Liver (tissue), 9 donors: ENCODE data around the gene POU3F3. TPM values are rescaled to one million over a fixed set of nuclear protein-coding genes. Genes with fewer than 3 reads are reported as not detected.

Experiments used
- DNase-seq: peaks from one replicate; pipeline ENCODE4 v3.0.0-alpha.2; 2017; ENCODE audit warnings: low spot score
- H3K27ac ChIP-seq, 2 donors: one replicate each; pipeline ENCODE4 v1.7.0; 2013; ENCODE audit warnings: inconsistent platforms in 2 of 2, low read length in 2 of 2, control low read depth in 1 of 2, low read depth in 1 of 2, mild to moderate bottlenecking in 1 of 2
- H3K27me3 ChIP-seq, 4 donors: one replicate each; pipeline versions ENCODE4 v1.6.1 to v1.7.0; 2013; ENCODE audit warnings: low read length in 3 of 4, inconsistent platforms in 1 of 4, mild to moderate bottlenecking in 1 of 4, moderate library complexity in 1 of 4; ENCODE audit not compliant: control insufficient read depth in 4 of 4, insufficient read depth in 4 of 4
- H3K36me3 ChIP-seq, 4 donors: one replicate each; pipeline versions ENCODE4 v1.6.1 to v1.7.0; 2013; ENCODE audit warnings: low read length in 3 of 4, mild to moderate bottlenecking in 3 of 4, low read depth in 1 of 4, moderate library complexity in 1 of 4; ENCODE audit not compliant: control insufficient read depth in 4 of 4, insufficient read depth in 3 of 4
- H3K4me1 ChIP-seq, 4 donors: one replicate each; pipeline versions ENCODE4 v1.6.1 to v1.7.0; 2013; ENCODE audit warnings: low read length in 3 of 4, mild to moderate bottlenecking in 3 of 4, moderate library complexity in 1 of 4; ENCODE audit not compliant: control insufficient read depth in 4 of 4, insufficient read depth in 4 of 4
- H3K4me3 ChIP-seq, 3 donors: one replicate each; pipeline versions ENCODE4 v1.6.1 to v1.7.0; 2013; ENCODE audit warnings: low read length in 3 of 3, control low read depth in 1 of 3, low read depth in 1 of 3, mild to moderate bottlenecking in 1 of 3
- H3K9ac ChIP-seq, 2 donors: one replicate each; pipeline ENCODE4 v1.7.0; 2013; ENCODE audit warnings: low read length in 2 of 2, mild to moderate bottlenecking in 2 of 2, moderate library complexity in 2 of 2, control low read depth in 1 of 2, low read depth in 1 of 2
- H3K9me3 ChIP-seq, 4 donors: one replicate each; pipeline versions ENCODE4 v1.6.1 to v1.7.0; 2013; ENCODE audit warnings: low read length in 3 of 4; ENCODE audit not compliant: control insufficient read depth in 4 of 4
- CTCF ChIP-seq: fragments of 150-350 bp; IDR thresholded peaks from 2 replicates; pipeline ENCODE4 v1.5.1; 2017; ENCODE audit warnings: improper control_type of control experiment, low read depth, low read length; ENCODE audit not compliant: missing input control
- EGR1 ChIP-seq, 2 donors: IDR thresholded peaks; 2 replicates each; pipeline ENCODE4 v1.6.1; 2016 to 2018; ENCODE audit warnings: antibody characterized with exemption in 2 of 2, low read depth in 2 of 2
- FOXA1 ChIP-seq: IDR thresholded peaks from 2 replicates; pipeline ENCODE4 v1.6.1; 2016; ENCODE audit warnings: antibody characterized with exemption
- FOXA2 ChIP-seq: IDR thresholded peaks from 2 replicates; pipeline ENCODE4 v1.6.1; 2016; ENCODE audit warnings: antibody characterized with exemption
- GABPA ChIP-seq, 2 donors: IDR thresholded peaks in 1 of 2; conservative IDR thresholded peaks in 1 of 2; 2 replicates each; pipeline ENCODE4 v1.6.1; 2016; ENCODE audit warnings: antibody characterized with exemption in 2 of 2, mild to moderate bottlenecking in 1 of 2, moderate library complexity in 1 of 2
- HNF4A ChIP-seq, 2 donors: conservative IDR thresholded peaks; 2 replicates each; pipeline ENCODE4 v1.6.1; 2016; ENCODE audit warnings: antibody characterized with exemption in 2 of 2, mild to moderate bottlenecking in 2 of 2
- HNF4G ChIP-seq: IDR thresholded peaks from 2 replicates; pipeline ENCODE4 v1.6.1; 2016; ENCODE audit warnings: antibody characterized with exemption
- JUND ChIP-seq, 2 donors: IDR thresholded peaks; 2 replicates each; pipeline ENCODE4 v1.6.1; 2016; ENCODE audit warnings: antibody characterized with exemption in 2 of 2
- MAX ChIP-seq: IDR thresholded peaks from 2 replicates; pipeline ENCODE4 v1.6.1; 2016; ENCODE audit warnings: antibody characterized with exemption
- NR2F2 ChIP-seq: IDR thresholded peaks from 2 replicates; pipeline ENCODE4 v1.6.1; 2016; ENCODE audit warnings: antibody characterized with exemption
- RAD21 ChIP-seq, 2 donors: IDR thresholded peaks; 2 replicates each; pipeline ENCODE4 v1.6.1; 2016; ENCODE audit warnings: antibody characterized with exemption in 2 of 2, mild to moderate bottlenecking in 2 of 2
- RXRA ChIP-seq, 2 donors: IDR thresholded peaks; 2 replicates each; pipeline ENCODE4 v1.6.1; 2017 to 2018; ENCODE audit warnings: antibody characterized with exemption in 2 of 2, mild to moderate bottlenecking in 1 of 2
- SP1 ChIP-seq: IDR thresholded peaks from 2 replicates; pipeline ENCODE4 v1.6.1; 2018; ENCODE audit warnings: antibody characterized with exemption, mild to moderate bottlenecking
- TAF1 ChIP-seq: conservative IDR thresholded peaks from 2 replicates; pipeline ENCODE4 v1.6.1; 2016; ENCODE audit warnings: antibody characterized with exemption, mild to moderate bottlenecking
- YY1 ChIP-seq: IDR thresholded peaks from 2 replicates; pipeline ENCODE4 v1.6.1; 2016; ENCODE audit warnings: antibody characterized with exemption, mild to moderate bottlenecking
- WGBS: extraction: QIAGEN DNeasy Blood & Tissue Kit; methylation state at CpG from one replicate; pipeline ENCODE4 v1.1.7; 2013; 5-methylcytosine and 5-hydroxymethylcytosine counted together
- polyA plus RNA-seq, 2 donors: library from polyadenylated mRNA; stranded (reverse) in 1 of 2; unstranded in 1 of 2; fragments of 200-250 nt in 1 of 2; fragments of >200 nt in 1 of 2; fragmentation: Nextera tagmentation in 1 of 2; extraction: Ambion mirVana in 1 of 2; gene quantifications; one replicate each; pipeline versions ENCODE4 v1.2.1 to v1.2.3, GENCODE V29; 2013 to 2015
- total RNA-seq, 2 donors: library from RNA; depleted of rRNA; stranded (reverse); fragments of >200 nt; gene quantifications; one replicate each; pipeline ENCODE4 v1.2.3, GENCODE V29; 2014
- TF ChIP-seq, protein P1 (sequence below): IDR thresholded peaks from 2 replicates; pipeline ENCODE4 v1.6.1; 2016; ENCODE audit warnings: antibody characterized with exemption, mild to moderate bottlenecking
- TF ChIP-seq, protein P2 (sequence below): IDR thresholded peaks from 2 replicates; pipeline ENCODE4 v1.6.1; 2016; ENCODE audit warnings: antibody characterized with exemption
- TF ChIP-seq, protein P3 (sequence below): IDR thresholded peaks from 2 replicates; pipeline ENCODE4 v1.6.1; 2016; ENCODE audit warnings: antibody characterized with exemption
- donor health status: healthy.
- donor health status: healthy.
- donor health status: healthy.
- donor health status: healthy.
- donor health status: healthy.

Gene POU3F3
- total and polyA plus RNA-seq, 4 donors, result not detected

GRCh38 chr2:104860451-104860790, 6.5 kb downstream of the POU3F3 start:
- Histone ChIP-seq H3K27me3 (peaks cover 2 to 38% (median 30%) of the 10 kb centered on the region in 4 donors), H3K27ac (no peak overlapping the region), H3K4me1 (peaks cover 7 to 20% (median 14%) of the 10 kb centered on the region in 4 donors), H3K9me3 (peaks cover 0 to 3% (median 0%) of the 10 kb centered on the region in 4 donors), H3K9ac (no peak overlapping the region), H3K36me3 (no peaks in the 10 kb centered on the region), H3K4me3 (no peak overlapping the region)
- no peak for TF ChIP-seq TAF1
- TF ChIP-seq HNF4A (conservative IDR thresholded peaks at IDR 0.05), result no peak
- TF ChIP-seq FOXA2, result no peak
- no peak for TF ChIP-seq RXRA (IDR thresholded peaks at IDR 0.05)
- TF ChIP-seq RAD21 (IDR thresholded peaks at IDR 0.05), result no peak
- DNase-seq, result no peak
- 43% methylated on average over 4 of the region's 4 CpGs for WGBS

- H3K4me3 ChIP-seq, result no peak overlapping the region
- TF ChIP-seq FOXA1 (no peak), NR2F2 (no peak), CTCF (no peak), YY1 (no peak), FOXA2 (no peak), RAD21 (IDR thresholded peaks at IDR 0.05) (no peak), HNF4A (conservative IDR thresholded peaks at IDR 0.05) (no peak), EGR1 (IDR thresholded peaks at IDR 0.05; ENCODE audit: low read depth in 2 of 2) (no peak), TAF1 (no peak), GABPA (IDR thresholded peaks at IDR 0.05 in 1 of 2, conservative IDR thresholded peaks at IDR 0.05 in 1 of 2) (no peak), MAX (no peak), SP1 (no peak), RXRA (IDR thresholded peaks at IDR 0.05) (no peak), HNF4G (no peak), JUND (IDR thresholded peaks at IDR 0.05) (no peak)
- TF ChIP-seq, protein P1, sequence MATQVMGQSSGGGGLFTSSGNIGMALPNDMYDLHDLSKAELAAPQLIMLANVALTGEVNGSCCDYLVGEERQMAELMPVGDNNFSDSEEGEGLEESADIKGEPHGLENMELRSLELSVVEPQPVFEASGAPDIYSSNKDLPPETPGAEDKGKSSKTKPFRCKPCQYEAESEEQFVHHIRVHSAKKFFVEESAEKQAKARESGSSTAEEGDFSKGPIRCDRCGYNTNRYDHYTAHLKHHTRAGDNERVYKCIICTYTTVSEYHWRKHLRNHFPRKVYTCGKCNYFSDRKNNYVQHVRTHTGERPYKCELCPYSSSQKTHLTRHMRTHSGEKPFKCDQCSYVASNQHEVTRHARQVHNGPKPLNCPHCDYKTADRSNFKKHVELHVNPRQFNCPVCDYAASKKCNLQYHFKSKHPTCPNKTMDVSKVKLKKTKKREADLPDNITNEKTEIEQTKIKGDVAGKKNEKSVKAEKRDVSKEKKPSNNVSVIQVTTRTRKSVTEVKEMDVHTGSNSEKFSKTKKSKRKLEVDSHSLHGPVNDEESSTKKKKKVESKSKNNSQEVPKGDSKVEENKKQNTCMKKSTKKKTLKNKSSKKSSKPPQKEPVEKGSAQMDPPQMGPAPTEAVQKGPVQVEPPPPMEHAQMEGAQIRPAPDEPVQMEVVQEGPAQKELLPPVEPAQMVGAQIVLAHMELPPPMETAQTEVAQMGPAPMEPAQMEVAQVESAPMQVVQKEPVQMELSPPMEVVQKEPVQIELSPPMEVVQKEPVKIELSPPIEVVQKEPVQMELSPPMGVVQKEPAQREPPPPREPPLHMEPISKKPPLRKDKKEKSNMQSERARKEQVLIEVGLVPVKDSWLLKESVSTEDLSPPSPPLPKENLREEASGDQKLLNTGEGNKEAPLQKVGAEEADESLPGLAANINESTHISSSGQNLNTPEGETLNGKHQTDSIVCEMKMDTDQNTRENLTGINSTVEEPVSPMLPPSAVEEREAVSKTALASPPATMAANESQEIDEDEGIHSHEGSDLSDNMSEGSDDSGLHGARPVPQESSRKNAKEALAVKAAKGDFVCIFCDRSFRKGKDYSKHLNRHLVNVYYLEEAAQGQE, result no peak
- TF ChIP-seq, protein P2, sequence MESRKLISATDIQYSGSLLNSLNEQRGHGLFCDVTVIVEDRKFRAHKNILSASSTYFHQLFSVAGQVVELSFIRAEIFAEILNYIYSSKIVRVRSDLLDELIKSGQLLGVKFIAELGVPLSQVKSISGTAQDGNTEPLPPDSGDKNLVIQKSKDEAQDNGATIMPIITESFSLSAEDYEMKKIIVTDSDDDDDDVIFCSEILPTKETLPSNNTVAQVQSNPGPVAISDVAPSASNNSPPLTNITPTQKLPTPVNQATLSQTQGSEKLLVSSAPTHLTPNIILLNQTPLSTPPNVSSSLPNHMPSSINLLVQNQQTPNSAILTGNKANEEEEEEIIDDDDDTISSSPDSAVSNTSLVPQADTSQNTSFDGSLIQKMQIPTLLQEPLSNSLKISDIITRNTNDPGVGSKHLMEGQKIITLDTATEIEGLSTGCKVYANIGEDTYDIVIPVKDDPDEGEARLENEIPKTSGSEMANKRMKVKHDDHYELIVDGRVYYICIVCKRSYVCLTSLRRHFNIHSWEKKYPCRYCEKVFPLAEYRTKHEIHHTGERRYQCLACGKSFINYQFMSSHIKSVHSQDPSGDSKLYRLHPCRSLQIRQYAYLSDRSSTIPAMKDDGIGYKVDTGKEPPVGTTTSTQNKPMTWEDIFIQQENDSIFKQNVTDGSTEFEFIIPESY, result no peak
- TF ChIP-seq, protein P3, sequence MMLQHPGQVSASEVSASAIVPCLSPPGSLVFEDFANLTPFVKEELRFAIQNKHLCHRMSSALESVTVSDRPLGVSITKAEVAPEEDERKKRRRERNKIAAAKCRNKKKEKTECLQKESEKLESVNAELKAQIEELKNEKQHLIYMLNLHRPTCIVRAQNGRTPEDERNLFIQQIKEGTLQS, result no peak
- DNase-seq, result no peak
- peaks cover 0 to 3% (median 0%) of the 10 kb centered on the region in 4 donors for H3K9me3 ChIP-seq
- WGBS, result 9% methylated on average over 11 of the region's 11 CpGs
- no peaks in the 10 kb centered on the region for H3K36me3 ChIP-seq
- H3K27me3 ChIP-seq, result peaks cover 4 to 45% (median 34%) of the 10 kb centered on the region in 4 donors
- H3K4me1 ChIP-seq, result peaks cover 7 to 18% (median 12%) of the 10 kb centered on the region in 4 donors
- no peak overlapping the region for H3K9ac ChIP-seq
- no peak overlapping the region for H3K27ac ChIP-seq
These were observed 7.6 kb downstream of the POU3F3 start for GRCh38 chr2:104861351-104862057.
